GM12865 (cell line): ENCODE results near the gene GALK2.
"Not testable (repeated sequence)": the region's sequence is repeated elsewhere in the genome, so short reads cannot be mapped to it uniquely, and the experiment has no call there.

ENCODE experiments used
- DNase-seq: peaks from one replicate; pipeline ENCODE4 v3.0.0; 2010; ENCODE audit warnings: low read depth
- H3K4me3 ChIP-seq: 2 replicates; pipeline ENCODE4 v1.5.1; 2011; ENCODE audit warnings: mild to moderate bottlenecking, low read depth, low read length, control low read depth
- CTCF ChIP-seq: IDR thresholded peaks from 2 replicates; pipeline ENCODE4 v1.5.1; 2011; ENCODE audit warnings: low read length, control low read depth, low read depth, inconsistent platforms; ENCODE audit not compliant: insufficient read depth; ENCODE audit errors: missing control alignments

Gene GALK2

GRCh38 chr15:49178497-49178896 lies 8.4 kb downstream of the GALK2 start:
- H3K4me3 ChIP-seq: no peak overlapping the region
- TF ChIP-seq CTCF: no peak
- no peak for DNase-seq

GRCh38 chr15:49179433-49180190 lies 9.6 kb downstream of the GALK2 start:
- no peak for DNase-seq
- TF ChIP-seq CTCF: no peak
- no peak overlapping the region for H3K4me3 ChIP-seq

GRCh38 chr15:49182128-49182527 lies 12.1 kb downstream of the GALK2 start:
- DNase-seq: no peak
- H3K4me3 ChIP-seq: no peak overlapping the region
- TF ChIP-seq CTCF: no peak

- not testable (repeated sequence) for H3K4me3 ChIP-seq, DNase-seq
Observed at GRCh38 chr15:49183741-49184140, 13.7 kb downstream of the GALK2 start.

GRCh38 chr15:49185473-49185872 lies 15.4 kb downstream of the GALK2 start:
- no peak overlapping the region for H3K4me3 ChIP-seq
- DNase-seq: peak; percentile 28
- TF ChIP-seq CTCF: no peak

- DNase-seq: no peak
- no peak for TF ChIP-seq CTCF
- H3K4me3 ChIP-seq: no peak overlapping the region
Observed at GRCh38 chr15:49187549-49188245, 17.6 kb downstream of the GALK2 start.

- DNase-seq: no peak
- no peak for TF ChIP-seq CTCF
- H3K4me3 ChIP-seq: no peak overlapping the region
Observed at GRCh38 chr15:49188933-49189332, 18.9 kb downstream of the GALK2 start.
